Activated T-cell treated with anti-CD3 and anti-CD28 coated beads, Interleukin-2, amount 50 U/mL, for 72 hours (primary cell): ENCODE measurements around the gene THSD4. TPM values are rescaled to one million over a fixed set of nuclear protein-coding genes. Genes with fewer than 3 reads are reported as not detected.
A peak's percentile ranks its signal among the peaks of the same experiment; 100 is the strongest.

ENCODE experiments used
- ATAC-seq, 2 donors: fragments of 150-1000 bp; cut with Tn5 transposase; replicated peaks in 1 of 2; 2 replicates each; pipeline ENCODE4 v1.10.0; 2021; ENCODE audit warnings: moderate library complexity in 2 of 2, mild to moderate bottlenecking in 1 of 2
- DNase-seq, 2 donors: peaks; one replicate each; pipeline ENCODE4 v3.0.0; 2021 to 2022; ENCODE audit warnings: mixed read lengths in 1 of 2
- H3K27ac Mint-ChIP-seq: one replicate; pipeline ENCODE4 v1.8.0; 2022; ENCODE audit warnings: mild to moderate bottlenecking, moderate library complexity, mixed read lengths
- H3K27me3 Mint-ChIP-seq: one replicate; pipeline ENCODE4 v1.8.0; 2022; ENCODE audit warnings: low read depth, mixed read lengths
- H3K36me3 Mint-ChIP-seq, 2 donors: one replicate each; pipeline ENCODE4 v1.8.0; 2022; ENCODE audit warnings: mixed read lengths in 2 of 2, mild to moderate bottlenecking in 1 of 2; ENCODE audit not compliant: insufficient read depth in 2 of 2
- H3K4me1 Mint-ChIP-seq: one replicate; pipeline ENCODE4 v1.8.0; 2022; ENCODE audit warnings: low read depth, mixed read lengths
- H3K4me3 Mint-ChIP-seq, 2 donors: one replicate each; pipeline ENCODE4 v1.8.0; 2022; ENCODE audit warnings: mild to moderate bottlenecking in 2 of 2, mixed read lengths in 2 of 2, moderate library complexity in 2 of 2
- H3K9me3 Mint-ChIP-seq, 2 donors: one replicate each; pipeline ENCODE4 v1.8.0; 2022; ENCODE audit warnings: mixed read lengths in 2 of 2
- total RNA-seq, 2 donors: library from RNA; stranded (reverse); gene quantifications; one replicate each; pipeline ENCODE4 v1.2.3, GENCODE V29; 2022

THSD4 gene
- total RNA-seq, 2 donors from 2014 or later: not detected

DNA sequence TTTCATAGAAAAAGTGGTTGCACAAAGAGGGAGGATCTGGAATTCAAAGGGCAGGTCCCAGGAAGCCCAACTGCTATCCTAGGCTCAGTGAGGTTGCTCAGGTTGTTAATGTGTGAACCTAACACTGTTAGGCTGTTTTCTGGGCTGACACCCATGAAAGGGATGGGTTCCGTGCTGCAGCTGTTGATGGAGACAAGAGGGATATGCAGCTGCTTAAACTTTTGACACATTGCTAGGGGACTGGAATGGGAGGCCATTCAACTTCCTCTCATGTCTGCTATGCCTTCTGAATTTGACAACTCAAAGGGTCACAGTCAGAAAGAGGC lies 497.1 kb downstream of the THSD4 start:
- H3K27ac Mint-ChIP-seq: no peak overlapping the region
- no peaks in the 10 kb centered on the region for H3K36me3 Mint-ChIP-seq
- H3K4me3 Mint-ChIP-seq: no peak overlapping the region
- H3K4me1 Mint-ChIP-seq: no peaks in the 10 kb centered on the region
- DNase-seq (no peak), ATAC-seq (no peak)
- peaks cover 17% of the 10 kb centered on the region for H3K27me3 Mint-ChIP-seq
- H3K9me3 Mint-ChIP-seq: no peaks in the 10 kb centered on the region

- no peak for DNase-seq
- Mint-ChIP-seq H3K4me1 (no peaks in the 10 kb centered on the region), H3K27me3 (peaks cover 17% of the 10 kb centered on the region), H3K27ac (no peak overlapping the region), H3K36me3 (no peaks in the 10 kb centered on the region), H3K4me3 (no peak overlapping the region), H3K9me3 (no peaks in the 10 kb centered on the region)
- no peak for ATAC-seq
These were observed 497.6 kb downstream of the THSD4 start for GRCh38 chr15:71612869-71613268.

- Mint-ChIP-seq H3K27ac (no peak overlapping the region), H3K4me1 (no peaks in the 10 kb centered on the region), H3K4me3 (no peak overlapping the region), H3K36me3 (no peaks in the 10 kb centered on the region), H3K9me3 (no peaks in the 10 kb centered on the region), H3K27me3 (peaks cover 18% of the 10 kb centered on the region)
- no peak for ATAC-seq
- no peak for DNase-seq
These were observed 507.8 kb downstream of the THSD4 start for GRCh38 chr15:71623111-71623510.

- Mint-ChIP-seq H3K27me3 (peaks cover 18% of the 10 kb centered on the region), H3K4me1 (no peaks in the 10 kb centered on the region), H3K9me3 (no peaks in the 10 kb centered on the region), H3K36me3 (no peaks in the 10 kb centered on the region), H3K4me3 (no peak overlapping the region), H3K27ac (no peak overlapping the region)
- ATAC-seq (no peak), DNase-seq (no peak)
These were observed 511.4 kb downstream of the THSD4 start for GRCh38 chr15:71626596-71627088.

GRCh38 chr15:71627188-71627587 lies 511.9 kb downstream of the THSD4 start:
- Mint-ChIP-seq H3K4me1 (no peaks in the 10 kb centered on the region), H3K27me3 (peaks cover 18% of the 10 kb centered on the region), H3K36me3 (no peaks in the 10 kb centered on the region), H3K27ac (no peak overlapping the region), H3K9me3 (no peaks in the 10 kb centered on the region), H3K4me3 (no peak overlapping the region)
- no peak for ATAC-seq
- DNase-seq: no peak

DNA sequence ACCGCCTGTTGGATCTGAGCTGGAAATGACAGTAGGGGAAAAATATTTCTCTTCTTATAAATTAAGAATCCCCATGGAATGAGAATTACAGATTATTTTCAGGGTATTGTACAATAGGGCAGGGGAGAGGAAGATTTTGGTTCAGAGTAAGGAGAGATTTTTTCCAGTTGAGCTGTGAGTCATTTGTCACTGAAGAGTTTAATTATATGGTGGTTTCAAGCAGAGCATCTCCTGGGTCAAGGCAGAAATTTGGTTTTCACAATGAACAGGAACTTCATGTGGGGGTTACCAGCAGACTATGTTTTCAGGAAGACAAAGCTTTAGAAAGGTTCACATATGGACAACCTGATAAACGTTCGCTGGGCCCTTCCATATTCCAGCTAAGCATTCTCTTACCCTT lies 512.3 kb downstream of the THSD4 start:
- Mint-ChIP-seq H3K27me3 (peaks cover 18% of the 10 kb centered on the region), H3K27ac (no peak overlapping the region), H3K9me3 (no peaks in the 10 kb centered on the region), H3K4me1 (no peaks in the 10 kb centered on the region), H3K4me3 (no peak overlapping the region), H3K36me3 (no peaks in the 10 kb centered on the region)
- no peak for DNase-seq
- no peak for ATAC-seq

GRCh38 chr15:71628988-71629770 lies 513.9 kb downstream of the THSD4 start:
- Mint-ChIP-seq H3K27ac (no peak overlapping the region), H3K27me3 (peaks cover 11% of the 10 kb centered on the region), H3K36me3 (no peaks in the 10 kb centered on the region), H3K9me3 (no peaks in the 10 kb centered on the region), H3K4me1 (no peaks in the 10 kb centered on the region), H3K4me3 (no peak overlapping the region)
- DNase-seq (no peak), ATAC-seq (peak in 1 of 2 donors; percentile 37)

DNA sequence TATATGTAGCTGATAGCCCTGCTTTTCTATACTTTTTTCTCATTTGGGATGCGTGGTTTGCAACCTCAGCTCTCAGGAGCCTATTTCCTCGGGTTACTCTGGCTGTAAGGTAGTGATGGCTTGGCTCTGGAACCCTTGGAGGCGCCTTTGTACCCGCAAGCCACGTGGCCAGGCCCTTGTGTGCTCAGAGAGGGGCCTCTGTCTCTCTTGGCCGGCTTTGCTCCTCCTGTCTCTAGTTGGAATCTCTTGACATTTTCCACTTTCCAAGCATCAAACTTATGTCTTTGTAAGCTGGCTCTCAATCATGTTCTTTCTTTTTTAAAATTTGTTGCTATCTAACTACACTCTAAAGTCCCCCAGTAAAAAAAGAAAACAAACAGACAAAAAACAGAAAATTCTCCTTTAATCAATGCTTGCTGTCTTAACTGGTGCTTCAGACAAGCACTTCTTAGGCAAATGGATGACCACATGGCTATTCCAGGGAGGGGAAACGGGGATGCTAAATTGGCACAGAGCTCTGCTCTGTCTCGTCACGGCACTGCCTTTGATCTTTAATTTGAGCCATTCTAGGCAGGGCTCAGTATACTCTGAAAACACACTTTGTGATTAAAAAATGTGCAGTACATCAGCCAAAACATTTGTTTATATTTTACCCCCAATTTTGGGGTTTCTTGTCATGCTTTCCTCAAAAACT lies 514.7 kb downstream of the THSD4 start:
- no peak for ATAC-seq
- H3K9me3 Mint-ChIP-seq: no peaks in the 10 kb centered on the region
- peaks cover 12% of the 10 kb centered on the region for H3K27me3 Mint-ChIP-seq
- no peak overlapping the region for H3K4me3 Mint-ChIP-seq
- no peak for DNase-seq
- no peak overlapping the region for H3K27ac Mint-ChIP-seq
- no peaks in the 10 kb centered on the region for H3K4me1 Mint-ChIP-seq
- no peaks in the 10 kb centered on the region for H3K36me3 Mint-ChIP-seq

DNA sequence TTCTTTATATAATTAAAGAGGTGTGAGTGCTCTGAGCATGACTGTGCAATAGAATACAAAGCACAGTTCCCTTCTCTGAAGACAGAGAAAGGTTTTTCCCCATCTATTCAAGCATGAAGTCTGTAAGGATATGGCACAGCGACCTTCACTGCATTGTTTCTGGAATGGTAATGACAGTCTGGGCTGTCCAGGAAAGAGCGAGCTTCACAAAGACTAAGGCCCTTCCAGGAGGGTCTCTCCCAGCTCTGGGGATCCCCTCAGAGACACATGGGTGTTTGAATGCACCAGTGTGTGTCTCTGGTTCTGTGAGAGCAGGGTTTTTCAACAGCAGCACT lies 515.2 kb downstream of the THSD4 start:
- ATAC-seq (no peak), DNase-seq (no peak)
- Mint-ChIP-seq H3K4me1 (no peaks in the 10 kb centered on the region), H3K27ac (no peak overlapping the region), H3K27me3 (peaks cover 12% of the 10 kb centered on the region), H3K36me3 (no peaks in the 10 kb centered on the region), H3K9me3 (no peaks in the 10 kb centered on the region), H3K4me3 (no peak overlapping the region)

GRCh38 chr15:71632576-71633195 lies 517.4 kb downstream of the THSD4 start:
- DNase-seq (no peak), ATAC-seq (no peak)
- Mint-ChIP-seq H3K4me1 (no peaks in the 10 kb centered on the region), H3K9me3 (no peaks in the 10 kb centered on the region), H3K4me3 (no peak overlapping the region), H3K27ac (peak overlapping the region; percentile 66), H3K27me3 (peaks cover 15% of the 10 kb centered on the region), H3K36me3 (no peaks in the 10 kb centered on the region)

GRCh38 chr15:71634820-71635560 lies 519.7 kb downstream of the THSD4 start:
- H3K27ac Mint-ChIP-seq: no peak overlapping the region
- H3K36me3 Mint-ChIP-seq: no peaks in the 10 kb centered on the region
- ATAC-seq (no peak), DNase-seq (no peak)
- no peaks in the 10 kb centered on the region for H3K4me1 Mint-ChIP-seq
- H3K9me3 Mint-ChIP-seq: no peaks in the 10 kb centered on the region
- H3K4me3 Mint-ChIP-seq: no peak overlapping the region
- peaks cover 16% of the 10 kb centered on the region for H3K27me3 Mint-ChIP-seq

- no peaks in the 10 kb centered on the region for H3K4me1 Mint-ChIP-seq
- ATAC-seq (no peak), DNase-seq (no peak)
- H3K4me3 Mint-ChIP-seq: no peak overlapping the region
- peaks cover 18% of the 10 kb centered on the region for H3K27me3 Mint-ChIP-seq
- H3K36me3 Mint-ChIP-seq: no peaks in the 10 kb centered on the region
- no peaks in the 10 kb centered on the region for H3K9me3 Mint-ChIP-seq
- no peak overlapping the region for H3K27ac Mint-ChIP-seq
These were observed 520.5 kb downstream of the THSD4 start for GRCh38 chr15:71635735-71636134.

DNA sequence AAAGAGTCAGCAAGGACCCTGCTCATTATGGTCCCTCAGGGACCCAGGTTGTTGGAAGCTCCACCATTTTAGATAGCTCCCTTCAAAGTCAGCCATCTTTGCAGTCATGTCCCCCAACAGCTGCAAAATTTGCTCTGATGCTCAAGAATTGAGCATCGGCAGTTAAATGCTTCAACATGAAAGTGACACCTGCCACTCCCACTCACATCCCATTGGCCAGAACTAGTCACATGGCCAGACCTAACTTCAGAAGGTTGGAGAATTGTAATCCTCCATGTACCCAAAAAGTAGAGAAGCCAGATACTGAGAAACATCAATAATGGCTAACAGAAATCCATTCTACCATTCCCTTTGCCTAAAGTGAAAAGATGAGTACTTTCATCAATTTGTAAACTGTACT lies 523.6 kb downstream of the THSD4 start:
- no peaks in the 10 kb centered on the region for H3K36me3 Mint-ChIP-seq
- H3K4me3 Mint-ChIP-seq: no peak overlapping the region
- DNase-seq (no peak), ATAC-seq (no peak)
- peaks cover 23% of the 10 kb centered on the region for H3K27me3 Mint-ChIP-seq
- no peaks in the 10 kb centered on the region for H3K9me3 Mint-ChIP-seq
- H3K4me1 Mint-ChIP-seq: no peaks in the 10 kb centered on the region
- H3K27ac Mint-ChIP-seq: no peak overlapping the region
